Measurements from ENCODE around the gene LRRC27.
"Not testable (repeated sequence)": the region's sequence is repeated elsewhere in the genome, so short reads cannot be mapped to it uniquely, and the experiment has no call there.

The LRRC27 gene

DNA sequence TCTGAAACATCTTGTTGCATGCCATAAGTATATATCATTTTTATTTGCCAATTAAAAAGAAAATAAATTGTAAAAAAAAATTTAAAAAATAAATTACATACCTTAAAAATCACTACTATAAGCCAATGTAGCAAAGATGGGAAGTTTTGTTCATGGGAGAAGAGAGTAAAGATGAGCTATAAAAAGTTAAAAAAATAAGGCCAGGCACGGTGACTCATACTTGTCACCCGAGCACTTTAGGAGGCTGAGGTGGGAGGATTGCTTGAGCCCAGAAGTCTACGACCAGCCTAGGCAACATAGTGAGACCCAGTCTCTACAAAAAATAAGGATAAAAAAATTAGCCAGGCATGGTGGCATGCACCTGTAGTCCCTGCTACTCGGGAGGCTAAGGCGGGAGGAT, 15.9 kb upstream of the LRRC27 start:
- Histone ChIP-seq H3K27me3 (no peaks in the 10 kb centered on the region), H3K4me3 (ENCODE audit: low read depth, low read length) (no peak overlapping the region), H3K4me1 (no peaks in the 10 kb centered on the region), H3K9me3 (no peaks in the 10 kb centered on the region), H3K36me3 (no peaks in the 10 kb centered on the region)
- no peak for DNase-seq
- TF ChIP-seq, protein P1, sequence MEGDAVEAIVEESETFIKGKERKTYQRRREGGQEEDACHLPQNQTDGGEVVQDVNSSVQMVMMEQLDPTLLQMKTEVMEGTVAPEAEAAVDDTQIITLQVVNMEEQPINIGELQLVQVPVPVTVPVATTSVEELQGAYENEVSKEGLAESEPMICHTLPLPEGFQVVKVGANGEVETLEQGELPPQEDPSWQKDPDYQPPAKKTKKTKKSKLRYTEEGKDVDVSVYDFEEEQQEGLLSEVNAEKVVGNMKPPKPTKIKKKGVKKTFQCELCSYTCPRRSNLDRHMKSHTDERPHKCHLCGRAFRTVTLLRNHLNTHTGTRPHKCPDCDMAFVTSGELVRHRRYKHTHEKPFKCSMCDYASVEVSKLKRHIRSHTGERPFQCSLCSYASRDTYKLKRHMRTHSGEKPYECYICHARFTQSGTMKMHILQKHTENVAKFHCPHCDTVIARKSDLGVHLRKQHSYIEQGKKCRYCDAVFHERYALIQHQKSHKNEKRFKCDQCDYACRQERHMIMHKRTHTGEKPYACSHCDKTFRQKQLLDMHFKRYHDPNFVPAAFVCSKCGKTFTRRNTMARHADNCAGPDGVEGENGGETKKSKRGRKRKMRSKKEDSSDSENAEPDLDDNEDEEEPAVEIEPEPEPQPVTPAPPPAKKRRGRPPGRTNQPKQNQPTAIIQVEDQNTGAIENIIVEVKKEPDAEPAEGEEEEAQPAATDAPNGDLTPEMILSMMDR (IDR thresholded peaks at IDR 0.05; ENCODE audit: low read depth, low read length) = no peak

DNA sequence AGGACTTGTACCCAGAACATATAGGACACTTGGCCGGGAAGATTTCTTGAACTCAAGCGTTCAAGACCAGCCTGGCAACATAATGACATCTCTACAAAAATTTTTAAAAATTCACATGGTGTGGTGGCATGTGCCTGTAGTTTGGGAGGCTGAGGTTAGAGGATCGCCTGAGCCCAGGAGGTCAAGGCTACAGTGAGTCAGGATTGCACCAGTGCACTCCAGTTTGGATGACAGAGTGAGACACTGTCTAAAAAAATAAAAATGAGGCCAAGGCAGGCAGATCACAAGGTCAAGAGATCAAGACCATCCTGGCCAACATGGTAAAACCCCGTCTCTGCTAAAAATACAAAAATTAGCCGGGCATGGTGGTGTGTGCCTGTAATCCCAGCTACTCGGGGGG, 14.5 kb upstream of the LRRC27 start:
- not testable (repeated sequence) for H3K4me3 ChIP-seq (ENCODE audit: low read depth, low read length); H3K9me3 ChIP-seq; H3K27me3 ChIP-seq; DNase-seq; H3K36me3 ChIP-seq; H3K4me1 ChIP-seq

DNA sequence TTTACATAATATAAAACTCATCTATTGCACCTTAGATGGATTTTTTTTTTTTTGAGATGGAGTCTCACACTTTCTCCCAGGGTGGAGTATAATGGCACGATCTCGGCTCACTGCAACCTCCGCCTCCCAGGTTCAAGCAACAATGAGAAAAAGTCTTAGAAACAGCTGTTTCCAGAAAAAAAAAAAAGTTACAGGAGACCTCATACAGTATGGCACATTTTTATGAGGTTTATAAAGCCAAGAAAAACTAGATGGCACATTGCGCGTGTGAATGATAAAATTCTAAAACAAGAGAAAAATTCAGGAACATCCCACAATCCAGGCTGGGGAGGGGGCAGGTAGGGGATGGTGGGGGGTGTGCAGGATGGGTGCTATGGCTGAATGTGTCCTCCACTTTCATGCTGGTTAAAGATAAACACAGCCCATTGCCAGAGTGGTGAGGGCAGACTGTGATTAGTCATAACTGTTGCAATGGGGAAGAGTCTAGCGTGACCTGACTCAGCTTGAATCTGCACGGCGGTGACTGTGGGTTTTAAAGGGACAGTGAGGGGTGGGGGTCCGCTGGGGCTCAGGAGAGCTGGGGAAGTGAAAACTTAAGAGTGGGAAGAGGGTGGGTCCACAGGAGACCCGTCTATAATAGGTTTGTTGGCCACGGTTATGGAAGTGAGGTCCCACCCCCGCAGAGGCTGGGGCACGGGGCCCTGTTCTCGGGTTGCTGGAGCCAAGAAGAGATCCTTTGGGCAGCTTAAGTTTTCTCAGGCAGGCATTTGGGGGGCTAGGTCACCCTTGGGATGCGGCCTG, 11.9 kb upstream of the LRRC27 start:
- TF ChIP-seq, protein P1 (IDR thresholded peaks at IDR 0.05; ENCODE audit: low read depth, low read length) = no peak
- Histone ChIP-seq H3K4me3 (ENCODE audit: low read depth, low read length) (no peak overlapping the region), H3K27me3 (no peaks in the 10 kb centered on the region), H3K4me1 (no peaks in the 10 kb centered on the region), H3K36me3 (no peaks in the 10 kb centered on the region), H3K9me3 (no peaks in the 10 kb centered on the region)
- no peak for DNase-seq

- no peak for DNase-seq
- Histone ChIP-seq H3K4me3 (ENCODE audit: low read depth, low read length) (no peak overlapping the region), H3K4me1 (no peaks in the 10 kb centered on the region), H3K27me3 (no peaks in the 10 kb centered on the region), H3K36me3 (no peaks in the 10 kb centered on the region), H3K9me3 (no peaks in the 10 kb centered on the region)
- TF ChIP-seq, protein P1 (IDR thresholded peaks at IDR 0.05; ENCODE audit: low read depth, low read length) = no peak
These were observed 11.1 kb upstream of the LRRC27 start for GRCh38 chr10:132320654-132321469.

DNA sequence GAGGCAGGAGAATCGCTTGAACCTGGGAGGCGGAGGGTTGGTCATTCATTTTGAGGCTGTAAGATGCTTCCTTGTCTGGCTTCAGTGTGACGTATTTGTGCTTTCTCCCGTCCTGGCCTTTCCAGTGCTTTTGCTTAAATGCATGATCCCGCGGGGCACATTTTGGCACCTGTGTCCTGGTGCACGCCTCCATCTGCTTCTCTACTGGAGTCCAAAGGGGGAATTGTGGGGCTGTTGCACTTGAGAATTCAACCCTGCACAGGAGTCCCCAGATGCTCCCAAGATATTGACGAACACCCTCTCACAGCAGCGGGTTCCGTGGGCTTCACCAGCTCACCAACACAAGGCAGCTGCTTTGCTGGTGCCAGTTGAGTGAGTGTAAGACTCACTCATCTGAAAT, 10.3 kb upstream of the LRRC27 start:
- TF ChIP-seq, protein P1 (IDR thresholded peaks at IDR 0.05; ENCODE audit: low read depth, low read length) = no peak
- no peaks in the 10 kb centered on the region for H3K4me1 ChIP-seq
- H3K27me3 ChIP-seq = no peaks in the 10 kb centered on the region
- peaks cover under 1% of the 10 kb centered on the region; the same call in 1 of the 2 replicates for H3K36me3 ChIP-seq
- H3K4me3 ChIP-seq (ENCODE audit: low read depth, low read length) = no peak overlapping the region
- DNase-seq = no peak
- no peaks in the 10 kb centered on the region for H3K9me3 ChIP-seq

GRCh38 chr10:132322586-132323048, 9.4 kb upstream of the LRRC27 start:
- TF ChIP-seq, protein P1 (IDR thresholded peaks at IDR 0.05; ENCODE audit: low read depth, low read length) = no peak
- Histone ChIP-seq H3K4me3 (ENCODE audit: low read depth, low read length) (no peak overlapping the region), H3K27me3 (no peaks in the 10 kb centered on the region), H3K4me1 (no peaks in the 10 kb centered on the region), H3K36me3 (peaks cover 5% of the 10 kb centered on the region; the same call in 1 of the 2 replicates), H3K9me3 (no peaks in the 10 kb centered on the region)
- DNase-seq = no peak

All from BE2C (cell line).